GOT3 (cell line): ENCODE data around the gene ANKRD28.
"Not testable (repeated sequence)": the region's sequence is repeated elsewhere in the genome, so short reads cannot be mapped to it uniquely, and the experiment has no call there.

Experiments
- DNase-seq: peaks from one replicate; lab custom pipeline; 2025; ENCODE audit warnings: mixed read lengths; lab: John Stamatoyannopoulos, UW

Gene ANKRD28

GRCh38 chr3:15771444-15771843 lies 26.3 kb downstream of the ANKRD28 start:
- no peak for DNase-seq

- DNase-seq, result no peak
Observed at GRCh38 chr3:15769256-15769915, 28.4 kb downstream of the ANKRD28 start.

- no peak for DNase-seq
Observed at GRCh38 chr3:15768421-15769255, 29.1 kb downstream of the ANKRD28 start.

GRCh38 chr3:15766406-15766805 lies 31.4 kb downstream of the ANKRD28 start:
- DNase-seq, result no peak

- DNase-seq, result no peak
Observed at GRCh38 chr3:15758295-15758694, 39.5 kb downstream of the ANKRD28 start.

GRCh38 chr3:15757824-15758223 lies 40.0 kb downstream of the ANKRD28 start:
- no peak for DNase-seq

- no peak for DNase-seq
Observed at GRCh38 chr3:15756505-15756904, 41.3 kb downstream of the ANKRD28 start.

GRCh38 chr3:15755780-15756179 lies 42.0 kb downstream of the ANKRD28 start:
- no peak for DNase-seq

- no peak for DNase-seq
Observed at GRCh38 chr3:15755181-15755580, 42.6 kb downstream of the ANKRD28 start.

GRCh38 chr3:15754047-15754446 lies 43.7 kb downstream of the ANKRD28 start:
- DNase-seq, result no peak

- no peak for DNase-seq
Observed at GRCh38 chr3:15753056-15753710, 44.6 kb downstream of the ANKRD28 start.

- DNase-seq, result no peak
Observed at GRCh38 chr3:15750879-15751278, 46.9 kb downstream of the ANKRD28 start.

GRCh38 chr3:15750143-15750542 lies 47.6 kb downstream of the ANKRD28 start:
- DNase-seq, result no peak

- DNase-seq, result not testable (repeated sequence)
Observed at GRCh38 chr3:15745896-15746295, 51.9 kb downstream of the ANKRD28 start.

GRCh38 chr3:15744176-15744575 lies 53.6 kb downstream of the ANKRD28 start:
- no peak for DNase-seq

GRCh38 chr3:15743587-15744009 lies 54.2 kb downstream of the ANKRD28 start:
- no peak for DNase-seq

GRCh38 chr3:15742236-15742635 lies 55.5 kb downstream of the ANKRD28 start:
- DNase-seq, result not testable (repeated sequence)

- not testable (repeated sequence) for DNase-seq
Observed at GRCh38 chr3:15738616-15739005, 59.2 kb downstream of the ANKRD28 start.

- DNase-seq, result no peak
Observed at GRCh38 chr3:15731024-15731423, 66.8 kb downstream of the ANKRD28 start.

GRCh38 chr3:15728766-15729165 lies 69.0 kb downstream of the ANKRD28 start:
- DNase-seq, result no peak

- no peak for DNase-seq
Observed at GRCh38 chr3:15726881-15727280, 70.9 kb downstream of the ANKRD28 start.

GRCh38 chr3:15726043-15726442 lies 71.7 kb downstream of the ANKRD28 start:
- DNase-seq, result no peak

GRCh38 chr3:15724446-15724845 lies 73.3 kb downstream of the ANKRD28 start:
- DNase-seq, result no peak
